NCI-H2107 treated with DMSO at 0.1 percent for 48 hours (cell line): ENCODE data around the gene PCLO.
A peak's percentile ranks its signal among the peaks of the same experiment; 100 is the strongest.
"Not testable (repeated sequence)": the region's sequence is repeated elsewhere in the genome, so short reads cannot be mapped to it uniquely, and the experiment has no call there.

Experiments used
- DNase-seq: peaks from one replicate; lab custom pipeline; 2025; ENCODE audit not compliant: unreplicated experiment; lab: John Stamatoyannopoulos, UW

PCLO gene

GRCh38 chr7:82742163-82742562 lies 420.5 kb downstream of the PCLO start:
- no peak for DNase-seq

DNA sequence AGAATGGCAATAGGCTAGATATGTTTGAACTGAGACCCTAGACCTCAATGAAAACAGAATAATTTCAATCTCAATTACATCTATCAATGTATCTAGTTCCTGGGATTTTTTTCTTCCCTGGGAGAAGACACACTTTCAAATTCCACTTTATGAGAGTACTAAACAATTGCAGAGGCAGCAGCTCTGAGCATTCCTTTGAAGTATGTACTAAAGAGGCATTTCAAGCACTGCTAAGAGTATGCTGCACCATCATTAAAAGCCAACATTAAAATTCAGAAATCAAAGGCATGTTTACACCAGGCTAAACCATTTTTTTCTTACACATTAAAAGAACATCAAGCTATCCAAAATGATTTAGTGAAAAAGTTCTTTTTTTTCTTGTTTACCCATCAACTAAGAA lies 421.2 kb downstream of the PCLO start:
- DNase-seq, result no peak

DNA sequence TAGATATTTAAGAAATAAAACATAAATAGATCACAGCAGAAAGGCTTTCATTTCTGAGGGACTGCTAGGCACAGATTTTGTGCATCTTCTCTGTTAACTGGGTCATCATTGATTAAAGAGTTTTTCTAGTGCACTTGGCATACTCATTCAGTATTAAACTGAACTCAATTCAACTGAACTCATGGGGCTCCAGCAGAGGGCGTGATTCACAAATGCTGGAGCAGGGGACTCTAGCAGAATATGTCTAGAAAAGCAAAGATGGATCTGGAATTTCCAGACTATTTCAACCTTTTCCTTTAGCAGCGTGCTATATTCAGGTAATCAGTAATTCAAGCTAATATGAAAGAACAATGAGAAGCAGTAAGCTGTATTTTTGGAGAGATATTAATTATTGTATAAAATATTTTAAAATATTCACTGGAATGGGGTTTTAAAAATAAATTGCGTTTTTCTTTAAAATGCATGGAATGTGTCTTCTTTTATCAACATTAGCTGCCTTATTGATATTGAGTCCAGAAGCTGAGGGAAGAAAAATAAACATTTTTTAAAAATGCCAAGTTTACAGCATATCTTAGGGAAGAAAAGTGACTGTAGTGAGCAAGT lies 422.3 kb downstream of the PCLO start:
- peak; percentile 36 for DNase-seq

- no peak for DNase-seq
Measured at GRCh38 chr7:82736633-82737032, 426.1 kb downstream of the PCLO start.

- DNase-seq, result no peak
Measured at GRCh38 chr7:82732677-82733076, 430.0 kb downstream of the PCLO start.

DNA sequence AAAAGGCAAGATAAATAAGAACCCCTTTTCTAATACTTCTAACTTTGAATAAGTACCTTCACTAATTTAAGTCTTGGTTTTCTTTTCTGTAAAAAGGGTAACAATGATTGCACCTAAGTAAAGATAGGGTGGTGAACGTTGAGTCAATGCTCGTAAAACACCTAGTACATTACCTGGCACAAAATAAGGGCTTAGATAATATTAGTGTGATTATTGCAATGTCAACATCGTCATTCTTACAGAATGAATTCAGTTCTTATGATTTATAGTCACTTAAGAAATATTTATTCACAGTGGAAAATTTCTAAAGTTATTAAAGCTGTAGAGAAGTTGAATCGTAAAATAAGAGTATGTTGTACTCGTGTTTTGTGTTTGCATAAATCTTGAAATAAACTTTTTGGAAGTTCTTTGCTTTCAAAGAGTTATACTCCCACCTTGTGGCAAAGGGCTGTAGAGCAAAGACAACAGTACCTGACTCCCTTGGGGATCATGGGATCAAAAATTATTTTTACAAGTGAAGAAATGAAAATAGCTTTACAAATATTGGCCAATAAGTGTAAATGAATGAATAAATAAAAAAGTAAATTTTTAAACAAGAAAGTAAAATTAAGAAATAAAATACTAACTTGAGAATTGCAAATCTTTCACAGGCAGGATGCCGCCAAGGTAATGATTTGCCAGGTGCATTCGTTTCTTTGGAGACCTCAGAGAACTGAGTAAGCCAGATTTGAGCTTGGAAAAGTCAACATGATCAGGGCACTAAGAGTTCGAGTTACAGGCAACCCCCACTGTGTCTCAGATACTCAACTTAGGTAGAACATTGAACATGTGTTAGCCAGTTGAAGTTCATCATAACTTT lies 433.3 kb downstream of the PCLO start:
- DNase-seq, result peak; percentile 12

DNA sequence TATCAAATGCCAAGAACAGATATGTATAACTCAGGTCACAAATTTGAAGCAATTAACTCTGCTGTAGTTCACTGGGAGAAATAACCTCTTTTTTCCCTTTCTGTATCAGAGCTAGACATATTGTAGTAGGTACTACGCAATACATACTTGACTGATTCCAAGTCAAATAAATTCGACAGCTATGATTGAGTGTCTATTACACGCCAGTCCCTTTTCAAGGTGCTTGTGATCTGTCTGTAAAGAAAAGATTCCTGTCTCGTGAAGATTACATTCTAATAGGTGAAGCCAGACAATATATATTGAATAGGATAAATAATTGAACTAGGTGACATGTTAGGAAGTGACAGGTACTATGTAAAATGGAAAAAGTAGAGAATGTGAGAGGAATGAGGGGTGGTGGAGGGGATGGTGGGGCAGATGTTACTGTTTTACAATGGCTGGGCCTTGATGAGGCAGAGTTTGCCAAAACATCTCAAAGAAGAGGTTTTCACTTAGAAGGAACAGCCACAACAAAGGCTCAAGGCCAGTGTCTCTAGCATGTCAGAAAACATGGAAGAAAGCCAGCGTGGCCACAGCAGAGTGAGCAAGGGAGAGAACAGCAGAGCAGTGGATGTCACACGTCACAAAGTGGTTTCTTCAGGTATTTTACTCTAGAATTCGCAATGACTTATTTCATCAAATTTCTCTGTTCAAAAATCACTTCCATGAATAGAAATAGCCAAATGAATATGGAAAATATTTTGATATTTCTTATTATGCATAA lies 436.5 kb downstream of the PCLO start:
- DNase-seq, result no peak

GRCh38 chr7:82723411-82723810 lies 439.3 kb downstream of the PCLO start:
- DNase-seq, result no peak

GRCh38 chr7:82722946-82723345 lies 439.7 kb downstream of the PCLO start:
- no peak for DNase-seq

DNA sequence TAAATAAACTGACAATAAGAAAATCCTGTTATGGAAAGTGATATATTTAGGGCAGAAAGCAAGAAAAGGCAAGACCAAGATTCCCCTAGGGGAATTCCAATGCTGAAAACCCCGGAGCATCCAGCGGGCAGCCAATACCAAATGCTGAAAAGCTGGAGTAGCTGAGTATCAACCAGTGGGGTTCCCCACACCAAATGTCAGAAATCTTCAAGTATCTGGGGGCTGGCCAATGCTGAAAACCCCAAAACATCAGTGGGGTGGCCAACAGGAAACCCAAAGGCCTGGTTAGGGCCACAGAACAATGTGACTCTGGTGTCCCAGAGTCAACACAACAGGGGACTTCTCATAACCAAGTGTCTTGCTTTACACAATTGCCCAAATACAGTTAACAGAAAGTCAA lies 447.3 kb downstream of the PCLO start:
- DNase-seq, result no peak

DNA sequence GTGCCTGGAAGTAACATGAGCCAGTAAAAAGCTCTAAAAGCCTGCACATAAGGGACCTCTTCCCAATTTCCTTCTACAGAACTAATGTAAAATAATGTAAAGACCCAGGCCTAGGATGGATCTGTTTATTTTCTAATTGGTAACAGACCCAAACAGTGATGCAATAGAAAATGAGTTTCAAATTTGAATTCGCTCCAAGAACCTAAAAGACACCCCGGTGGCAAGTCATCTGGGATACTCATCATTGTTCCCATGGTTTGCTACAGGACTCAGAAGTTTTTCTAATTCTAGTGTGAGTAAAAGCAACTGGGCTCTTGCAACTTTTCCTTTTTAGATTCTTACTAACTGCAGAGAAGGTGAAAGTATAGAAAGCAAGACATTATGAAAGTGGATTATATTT lies 447.8 kb downstream of the PCLO start:
- DNase-seq, result no peak

GRCh38 chr7:82713506-82713905 lies 449.2 kb downstream of the PCLO start:
- no peak for DNase-seq

GRCh38 chr7:82706344-82706743 lies 456.3 kb downstream of the PCLO start:
- DNase-seq, result not testable (repeated sequence)

GRCh38 chr7:82705517-82706260 lies 457.0 kb downstream of the PCLO start:
- DNase-seq, result no peak

DNA sequence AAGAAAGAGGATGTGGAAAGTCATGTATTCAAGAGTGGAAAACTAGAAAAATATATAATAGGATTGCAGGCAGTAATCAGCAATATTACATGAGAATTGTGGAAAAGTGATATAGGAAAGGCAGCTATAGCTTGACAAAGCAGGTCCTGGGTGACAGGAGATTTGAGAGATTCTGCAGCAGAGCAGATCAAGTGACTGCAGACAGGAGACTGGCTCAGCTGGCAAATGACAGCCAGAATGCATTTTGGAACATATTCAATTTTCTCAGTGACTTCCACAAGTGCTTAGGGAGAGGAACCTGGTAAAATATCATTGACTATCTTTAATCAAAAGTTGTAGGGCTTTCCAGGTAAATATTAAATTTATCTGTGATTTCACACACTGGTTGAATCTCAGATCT lies 458.6 kb downstream of the PCLO start:
- no peak for DNase-seq
